Measurements from ENCODE around the gene KRTAP4-11. TPM values are rescaled to one million over a fixed set of nuclear protein-coding genes. Genes with fewer than 3 reads are reported as not detected.
"Not testable (repeated sequence)": the region's sequence is repeated elsewhere in the genome, so short reads cannot be mapped to it uniquely, and the experiment has no call there.

KRTAP4-11 gene
- total RNA-seq, 3 donors from 2014 or later (not counting 1 experiment from before 2014, with no cell fraction given): not detected

DNA sequence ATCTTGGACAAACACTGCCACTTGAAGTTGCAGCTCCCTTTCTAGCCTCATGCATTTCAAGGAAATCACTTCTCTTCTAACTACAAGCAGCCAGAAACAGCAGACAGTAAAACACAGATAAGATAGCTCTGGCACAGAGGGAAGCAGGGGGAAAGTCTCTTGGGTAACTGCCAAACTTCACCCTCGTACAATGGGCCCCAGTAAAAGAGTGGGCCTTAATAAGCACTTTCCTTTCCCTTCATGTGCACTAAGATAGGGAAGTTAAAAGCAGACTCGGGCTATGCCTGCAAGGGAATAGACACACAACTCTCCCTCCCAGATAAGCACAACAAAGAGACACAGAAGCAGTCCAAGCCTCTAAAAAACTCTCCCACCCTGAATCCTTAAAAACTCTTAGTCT is 35.7 kb upstream of the KRTAP4-11 start:
- no peak overlapping the region for H3K27ac Mint-ChIP-seq
- ATAC-seq: no peak
- no peak overlapping the region for H3K4me3 ChIP-seq (ENCODE audit: low read length)
- intact Hi-C loops (cut with micrococcal nuclease): no loop called here
- 37% methylated on average over 2 of the region's 2 CpGs for WGBS (ENCODE audit: insufficient coverage)
- H3K27me3 Mint-ChIP-seq (ENCODE audit: low read depth in 2 of 2): peaks cover 39 to 49% of the 10 kb centered on the region in 2 donors
- no peaks in the 10 kb centered on the region for H3K4me1 Mint-ChIP-seq
- H3K36me3 ChIP-seq (ENCODE audit: control insufficient read depth, insufficient read depth, low read length): no peaks in the 10 kb centered on the region
- DNase-seq: no peak
- no peaks in the 10 kb centered on the region for H3K9me3 ChIP-seq (ENCODE audit: control insufficient read depth, insufficient read depth, low read length)
- H3K36me3 Mint-ChIP-seq: no peaks in the 10 kb centered on the region
- TF ChIP-seq, protein P1, sequence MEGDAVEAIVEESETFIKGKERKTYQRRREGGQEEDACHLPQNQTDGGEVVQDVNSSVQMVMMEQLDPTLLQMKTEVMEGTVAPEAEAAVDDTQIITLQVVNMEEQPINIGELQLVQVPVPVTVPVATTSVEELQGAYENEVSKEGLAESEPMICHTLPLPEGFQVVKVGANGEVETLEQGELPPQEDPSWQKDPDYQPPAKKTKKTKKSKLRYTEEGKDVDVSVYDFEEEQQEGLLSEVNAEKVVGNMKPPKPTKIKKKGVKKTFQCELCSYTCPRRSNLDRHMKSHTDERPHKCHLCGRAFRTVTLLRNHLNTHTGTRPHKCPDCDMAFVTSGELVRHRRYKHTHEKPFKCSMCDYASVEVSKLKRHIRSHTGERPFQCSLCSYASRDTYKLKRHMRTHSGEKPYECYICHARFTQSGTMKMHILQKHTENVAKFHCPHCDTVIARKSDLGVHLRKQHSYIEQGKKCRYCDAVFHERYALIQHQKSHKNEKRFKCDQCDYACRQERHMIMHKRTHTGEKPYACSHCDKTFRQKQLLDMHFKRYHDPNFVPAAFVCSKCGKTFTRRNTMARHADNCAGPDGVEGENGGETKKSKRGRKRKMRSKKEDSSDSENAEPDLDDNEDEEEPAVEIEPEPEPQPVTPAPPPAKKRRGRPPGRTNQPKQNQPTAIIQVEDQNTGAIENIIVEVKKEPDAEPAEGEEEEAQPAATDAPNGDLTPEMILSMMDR (IDR thresholded peaks at IDR 0.05): no peak
- H3K27me3 ChIP-seq (ENCODE audit: control insufficient read depth, insufficient read depth, low read length): peaks cover 16% of the 10 kb centered on the region
- no peak overlapping the region for H3K27ac ChIP-seq (ENCODE audit: low read length)
- no peaks in the 10 kb centered on the region for H3K4me1 ChIP-seq (ENCODE audit: control insufficient read depth, insufficient read depth, low read length)
- no peaks in the 10 kb centered on the region for H3K9me3 Mint-ChIP-seq
- no peak overlapping the region for H3K4me3 Mint-ChIP-seq

DNA sequence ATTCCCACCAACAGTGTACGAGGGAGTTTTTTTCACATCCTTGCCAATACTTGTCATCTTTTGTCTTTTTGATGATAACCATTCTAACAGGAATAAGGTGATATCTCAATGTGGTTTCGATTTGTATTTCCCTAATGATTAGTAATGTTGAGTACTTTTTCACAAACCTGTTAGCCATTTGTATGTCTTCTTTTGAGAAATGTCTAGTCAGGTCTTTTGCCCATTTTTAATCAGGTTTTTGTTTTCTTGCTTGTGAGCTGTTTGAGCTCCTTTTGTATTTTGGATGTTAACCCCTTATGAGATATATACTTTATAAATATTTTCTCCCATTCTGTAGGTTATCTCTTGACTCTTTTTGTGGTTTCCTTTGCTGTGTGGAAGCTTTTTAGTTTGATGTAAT is 33.4 kb upstream of the KRTAP4-11 start:
- Mint-ChIP-seq H3K36me3 (no peaks in the 10 kb centered on the region), H3K27me3 (ENCODE audit: low read depth in 2 of 2) (peaks cover 26 to 37% of the 10 kb centered on the region in 2 donors), H3K27ac (no peak overlapping the region), H3K4me3 (no peak overlapping the region), H3K4me1 (no peaks in the 10 kb centered on the region), H3K9me3 (no peaks in the 10 kb centered on the region)
- intact Hi-C loops (cut with micrococcal nuclease): no loop called here
- no peaks in the 10 kb centered on the region for H3K4me1 ChIP-seq (ENCODE audit: control insufficient read depth, insufficient read depth, low read length)
- H3K9me3 ChIP-seq (ENCODE audit: control insufficient read depth, insufficient read depth, low read length): no peaks in the 10 kb centered on the region
- H3K27me3 ChIP-seq (ENCODE audit: control insufficient read depth, insufficient read depth, low read length): peaks cover 5% of the 10 kb centered on the region
- no peak for DNase-seq
- H3K27ac ChIP-seq (ENCODE audit: low read length): no peak overlapping the region
- no peak for ATAC-seq
- H3K4me3 ChIP-seq (ENCODE audit: low read length): no peak overlapping the region
- 60% methylated on average over 1 of the region's 2 CpGs for WGBS (ENCODE audit: insufficient coverage)
- TF ChIP-seq, protein P1 (IDR thresholded peaks at IDR 0.05): no peak
- no peaks in the 10 kb centered on the region for H3K36me3 ChIP-seq (ENCODE audit: control insufficient read depth, insufficient read depth, low read length)

DNA sequence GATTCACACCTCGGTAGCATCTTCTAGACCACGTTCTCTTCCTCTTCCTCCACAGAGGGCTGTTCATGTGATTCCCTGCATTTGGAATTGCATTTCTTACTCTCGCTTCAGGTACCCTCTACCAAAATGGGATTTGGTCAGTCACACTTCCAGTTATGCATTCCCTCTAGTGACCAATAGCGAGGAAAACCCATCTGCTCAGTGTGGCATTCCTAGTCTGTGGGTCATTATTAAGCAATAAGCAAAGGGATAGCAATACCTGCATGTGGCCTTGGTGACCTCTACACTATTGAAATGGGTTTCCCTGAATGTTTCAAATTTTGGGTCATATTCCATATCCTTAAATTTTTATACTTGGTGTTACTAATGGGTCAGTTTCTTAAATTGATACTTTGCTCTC is 31.9 kb upstream of the KRTAP4-11 start:
- Histone ChIP-seq H3K27ac (ENCODE audit: low read length) (no peak overlapping the region), H3K27me3 (ENCODE audit: control insufficient read depth, insufficient read depth, low read length) (no peaks in the 10 kb centered on the region), H3K9me3 (ENCODE audit: control insufficient read depth, insufficient read depth, low read length) (no peaks in the 10 kb centered on the region), H3K4me1 (ENCODE audit: control insufficient read depth, insufficient read depth, low read length) (no peaks in the 10 kb centered on the region), H3K36me3 (ENCODE audit: control insufficient read depth, insufficient read depth, low read length) (no peaks in the 10 kb centered on the region), H3K4me3 (ENCODE audit: low read length) (no peak overlapping the region)
- H3K36me3 Mint-ChIP-seq: no peaks in the 10 kb centered on the region
- H3K27me3 Mint-ChIP-seq (ENCODE audit: low read depth in 2 of 2): peaks cover 21 to 26% of the 10 kb centered on the region in 2 donors
- ATAC-seq: no peak
- H3K27ac Mint-ChIP-seq: no peak overlapping the region
- intact Hi-C loops (cut with micrococcal nuclease): no loop called here
- H3K9me3 Mint-ChIP-seq: no peaks in the 10 kb centered on the region
- TF ChIP-seq, protein P1 (IDR thresholded peaks at IDR 0.05): no peak
- H3K4me3 Mint-ChIP-seq: no peak overlapping the region
- no peak for DNase-seq
- no peaks in the 10 kb centered on the region for H3K4me1 Mint-ChIP-seq
- WGBS (ENCODE audit: insufficient coverage): 90% methylated on average over 4 of the region's 4 CpGs

GRCh38 chr17:41149652-41149985 is 31.4 kb upstream of the KRTAP4-11 start, which contains the start of gene KRTAP4-5:
KRTAP4-5 (minus strand) TSS chr17:41149825; CDS start chr17:41149767, 58 bp downstream.
- H3K4me3 ChIP-seq (ENCODE audit: low read length): no peak within 1 kb of the TSS
- H3K36me3 Mint-ChIP-seq: no peaks in the 10 kb centered on the region
- ATAC-seq (no peak), DNase-seq (no peak)
- H3K36me3 ChIP-seq (ENCODE audit: control insufficient read depth, insufficient read depth, low read length): no peaks in the 10 kb centered on the region
- TF ChIP-seq, protein P1 (IDR thresholded peaks at IDR 0.05): no peak
- no peaks in the 10 kb centered on the region for H3K9me3 Mint-ChIP-seq
- H3K27ac ChIP-seq (ENCODE audit: low read length): no peak within 1 kb of the TSS
- no peak within 1 kb of the TSS for H3K27ac Mint-ChIP-seq
- no peaks in the 10 kb centered on the region for H3K27me3 ChIP-seq (ENCODE audit: control insufficient read depth, insufficient read depth, low read length)
- H3K9me3 ChIP-seq (ENCODE audit: control insufficient read depth, insufficient read depth, low read length): no peaks in the 10 kb centered on the region
- 69% methylated on average over 2 of the region's 2 CpGs for WGBS (ENCODE audit: insufficient coverage)
- intact Hi-C loops (cut with micrococcal nuclease): no loop called here
- H3K27me3 Mint-ChIP-seq (ENCODE audit: low read depth in 2 of 2): peaks cover 20 to 27% of the 10 kb centered on the region in 2 donors
- no peaks in the 10 kb centered on the region for H3K4me1 Mint-ChIP-seq
- no peaks in the 10 kb centered on the region for H3K4me1 ChIP-seq (ENCODE audit: control insufficient read depth, insufficient read depth, low read length)
- no peak within 1 kb of the TSS for H3K4me3 Mint-ChIP-seq

- H3K36me3 Mint-ChIP-seq; H3K27ac ChIP-seq (ENCODE audit: low read length); H3K9me3 ChIP-seq (ENCODE audit: control insufficient read depth, insufficient read depth, low read length); H3K4me3 ChIP-seq (ENCODE audit: low read length); H3K9me3 Mint-ChIP-seq; ATAC-seq; H3K27me3 ChIP-seq (ENCODE audit: control insufficient read depth, insufficient read depth, low read length); H3K36me3 ChIP-seq (ENCODE audit: control insufficient read depth, insufficient read depth, low read length); H3K27ac Mint-ChIP-seq; H3K4me1 Mint-ChIP-seq; DNase-seq; H3K4me3 Mint-ChIP-seq; H3K4me1 ChIP-seq (ENCODE audit: control insufficient read depth, insufficient read depth, low read length); intact Hi-C loops (cut with micrococcal nuclease): not testable (repeated sequence)
- WGBS (ENCODE audit: insufficient coverage): 85% methylated on average over 10 of the region's 10 CpGs
- H3K27me3 Mint-ChIP-seq (ENCODE audit: low read depth in 2 of 2): peaks cover 17 to 27% of the 10 kb centered on the region in 2 donors
Measured at GRCh38 chr17:41148971-41149651, 30.9 kb upstream of the KRTAP4-11 start.
